ENCODE measurements around the gene PALLD.

PALLD gene

DNA sequence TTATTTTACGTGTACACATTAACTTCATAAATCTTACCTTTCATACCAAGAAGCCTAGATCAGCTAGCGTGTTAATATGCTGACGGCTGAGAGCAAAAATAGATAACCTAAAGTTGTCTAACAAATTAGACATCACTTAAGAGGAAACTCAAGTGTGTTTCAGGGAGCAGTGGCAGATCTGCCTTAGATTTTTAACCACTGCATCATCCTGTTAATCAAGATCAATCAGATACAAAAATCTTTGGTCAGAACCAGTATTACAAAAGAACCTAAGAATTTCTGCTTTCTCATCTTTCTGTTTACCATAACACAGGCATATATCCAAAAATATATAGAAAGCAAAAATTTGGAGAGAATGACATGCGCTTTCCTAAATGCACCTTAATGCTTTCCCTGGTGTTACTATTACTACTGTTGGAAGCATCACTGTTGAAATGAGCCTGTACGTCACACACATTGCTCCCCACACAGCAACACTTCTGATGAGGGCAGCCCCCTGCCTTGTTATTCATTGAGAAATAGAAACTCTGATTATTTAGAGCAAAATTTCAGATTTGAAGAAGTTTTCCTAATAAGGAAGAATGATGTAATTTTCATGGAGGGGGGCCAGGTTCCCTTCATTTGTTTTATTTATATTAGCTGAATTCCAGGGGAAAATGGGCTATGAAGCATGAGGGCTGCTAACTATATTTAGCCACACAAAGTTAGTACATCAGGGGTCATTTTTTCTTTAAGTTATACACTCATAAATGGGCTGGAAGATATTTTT, 360.9 kb downstream of the PALLD start:
- ATAC-seq (ENCODE audit: low read depth) (no peak), DNase-seq (ENCODE audit: low spot score) (no peak)
- Histone ChIP-seq H3K36me3 (ENCODE audit: low read depth) (peaks cover 82% of the 10 kb centered on the region), H3K27me3 (ENCODE audit: insufficient read depth, poor library complexity, severe bottlenecking) (no peaks in the 10 kb centered on the region), H3K9me3 (ENCODE audit: severe bottlenecking) (no peaks in the 10 kb centered on the region), H3K27ac (ENCODE audit: poor library complexity, severe bottlenecking) (no peak overlapping the region), H3K4me1 (ENCODE audit: insufficient read depth, poor library complexity, severe bottlenecking) (no peaks in the 10 kb centered on the region), H3K4me3 (ENCODE audit: severe bottlenecking) (no peak overlapping the region)
- TF ChIP-seq, protein P1, sequence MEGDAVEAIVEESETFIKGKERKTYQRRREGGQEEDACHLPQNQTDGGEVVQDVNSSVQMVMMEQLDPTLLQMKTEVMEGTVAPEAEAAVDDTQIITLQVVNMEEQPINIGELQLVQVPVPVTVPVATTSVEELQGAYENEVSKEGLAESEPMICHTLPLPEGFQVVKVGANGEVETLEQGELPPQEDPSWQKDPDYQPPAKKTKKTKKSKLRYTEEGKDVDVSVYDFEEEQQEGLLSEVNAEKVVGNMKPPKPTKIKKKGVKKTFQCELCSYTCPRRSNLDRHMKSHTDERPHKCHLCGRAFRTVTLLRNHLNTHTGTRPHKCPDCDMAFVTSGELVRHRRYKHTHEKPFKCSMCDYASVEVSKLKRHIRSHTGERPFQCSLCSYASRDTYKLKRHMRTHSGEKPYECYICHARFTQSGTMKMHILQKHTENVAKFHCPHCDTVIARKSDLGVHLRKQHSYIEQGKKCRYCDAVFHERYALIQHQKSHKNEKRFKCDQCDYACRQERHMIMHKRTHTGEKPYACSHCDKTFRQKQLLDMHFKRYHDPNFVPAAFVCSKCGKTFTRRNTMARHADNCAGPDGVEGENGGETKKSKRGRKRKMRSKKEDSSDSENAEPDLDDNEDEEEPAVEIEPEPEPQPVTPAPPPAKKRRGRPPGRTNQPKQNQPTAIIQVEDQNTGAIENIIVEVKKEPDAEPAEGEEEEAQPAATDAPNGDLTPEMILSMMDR (IDR thresholded peaks at IDR 0.05; ENCODE audit: poor library complexity, severe bottlenecking) = no peak

DNA sequence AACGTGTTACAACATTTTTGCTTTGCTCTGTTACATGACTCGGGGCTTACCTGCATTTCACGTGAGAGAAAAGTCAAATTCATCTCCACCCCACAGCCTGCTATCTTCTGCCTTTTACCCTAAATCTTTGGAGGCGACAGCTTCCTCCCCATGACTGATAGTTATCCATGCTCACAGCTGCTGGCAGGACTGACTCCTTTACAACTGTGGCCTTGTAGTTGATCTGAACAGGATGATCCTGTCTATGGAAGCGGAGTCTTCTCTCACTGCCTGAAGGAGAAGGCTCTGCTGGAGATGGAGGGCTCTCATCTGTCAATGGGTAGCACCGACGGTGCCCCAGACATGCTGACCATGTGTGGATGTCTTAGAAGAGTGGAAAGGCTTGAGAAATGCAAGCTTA, 362.2 kb downstream of the PALLD start:
- peaks cover 82% of the 10 kb centered on the region for H3K36me3 ChIP-seq (ENCODE audit: low read depth)
- ATAC-seq (ENCODE audit: low read depth) (no peak), DNase-seq (ENCODE audit: low spot score) (no peak)
- no peak overlapping the region for H3K4me3 ChIP-seq (ENCODE audit: severe bottlenecking)
- H3K27ac ChIP-seq (ENCODE audit: poor library complexity, severe bottlenecking) = no peak overlapping the region
- no peaks in the 10 kb centered on the region for H3K27me3 ChIP-seq (ENCODE audit: insufficient read depth, poor library complexity, severe bottlenecking)
- H3K4me1 ChIP-seq (ENCODE audit: insufficient read depth, poor library complexity, severe bottlenecking) = no peaks in the 10 kb centered on the region
- TF ChIP-seq, protein P1 (IDR thresholded peaks at IDR 0.05; ENCODE audit: poor library complexity, severe bottlenecking) = no peak
- no peaks in the 10 kb centered on the region for H3K9me3 ChIP-seq (ENCODE audit: severe bottlenecking)

DNA sequence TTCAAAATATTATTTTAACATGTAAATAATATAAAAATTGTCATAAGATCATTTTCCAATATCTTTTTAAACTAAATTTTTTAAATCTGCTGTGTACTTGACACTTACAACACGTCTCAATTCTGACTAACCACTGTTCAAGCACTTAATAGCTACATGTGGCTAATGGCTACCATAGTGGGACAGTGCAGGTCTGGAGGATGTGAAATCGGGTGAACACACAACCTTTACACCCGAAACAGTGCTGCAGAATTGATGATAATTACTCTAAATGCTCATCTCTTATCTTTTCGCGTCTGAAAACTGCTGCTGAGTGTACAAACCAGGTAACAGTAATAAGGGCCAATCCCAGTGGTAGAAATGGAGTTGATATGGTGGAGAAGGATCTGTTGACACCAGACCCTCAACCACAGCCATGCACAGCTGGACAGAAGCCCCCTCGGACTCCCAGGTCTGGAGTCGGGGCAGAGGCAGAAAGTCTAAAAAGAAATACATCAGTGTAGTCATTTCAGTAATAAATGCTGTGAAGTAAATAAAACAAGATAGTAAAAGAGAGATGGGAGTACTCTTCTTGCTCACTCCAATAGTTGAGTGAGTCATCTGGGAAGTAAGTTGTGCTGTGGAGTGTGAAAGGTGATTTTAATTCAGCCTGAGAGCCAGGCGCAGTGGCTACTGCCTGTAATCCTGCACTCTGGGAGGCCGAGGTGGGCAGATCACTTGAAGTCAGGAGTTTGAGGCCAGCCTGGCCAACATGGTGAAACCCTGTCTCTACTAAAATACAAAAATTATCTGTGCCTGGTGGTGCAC, 363.2 kb downstream of the PALLD start:
- TF ChIP-seq, protein P1 (IDR thresholded peaks at IDR 0.05; ENCODE audit: poor library complexity, severe bottlenecking) = no peak
- no peak for DNase-seq (ENCODE audit: low spot score)

DNA sequence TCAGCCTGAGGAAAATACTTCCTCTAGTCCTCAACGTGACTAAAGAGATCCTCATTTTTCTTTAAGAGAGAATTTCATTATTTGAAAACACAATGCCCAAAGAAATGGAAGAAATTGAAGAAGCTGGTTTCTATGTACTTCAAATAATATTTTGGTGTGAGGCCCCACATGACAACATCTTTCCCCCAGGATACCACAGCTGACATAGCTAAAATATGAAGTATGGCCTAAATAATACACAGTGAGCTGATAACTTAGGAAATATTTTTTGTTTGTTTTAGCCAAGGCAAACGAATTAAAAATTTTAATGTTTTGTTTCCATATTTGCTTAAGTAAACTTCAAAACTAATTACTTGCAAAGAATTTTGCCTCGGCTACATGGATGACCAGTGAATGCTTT, 364.0 kb downstream of the PALLD start:
- TF ChIP-seq, protein P1 (IDR thresholded peaks at IDR 0.05; ENCODE audit: poor library complexity, severe bottlenecking) = no peak

More for the DNA sequence above, 363.2 kb downstream of the PALLD start:
- no peak overlapping the region for H3K27ac ChIP-seq (ENCODE audit: poor library complexity, severe bottlenecking)
- ATAC-seq (ENCODE audit: low read depth) = no peak
- no peak overlapping the region for H3K4me3 ChIP-seq (ENCODE audit: severe bottlenecking)
- no peaks in the 10 kb centered on the region for H3K9me3 ChIP-seq (ENCODE audit: severe bottlenecking)
- peaks cover 84% of the 10 kb centered on the region for H3K36me3 ChIP-seq (ENCODE audit: low read depth)
- H3K4me1 ChIP-seq (ENCODE audit: insufficient read depth, poor library complexity, severe bottlenecking) = no peaks in the 10 kb centered on the region
- H3K27me3 ChIP-seq (ENCODE audit: insufficient read depth, poor library complexity, severe bottlenecking) = no peaks in the 10 kb centered on the region

More for the DNA sequence above, 364.0 kb downstream of the PALLD start:
- Histone ChIP-seq H3K27me3 (ENCODE audit: insufficient read depth, poor library complexity, severe bottlenecking) (no peaks in the 10 kb centered on the region), H3K4me1 (ENCODE audit: insufficient read depth, poor library complexity, severe bottlenecking) (no peaks in the 10 kb centered on the region), H3K36me3 (ENCODE audit: low read depth) (peaks cover 82% of the 10 kb centered on the region), H3K4me3 (ENCODE audit: severe bottlenecking) (no peak overlapping the region), H3K27ac (ENCODE audit: poor library complexity, severe bottlenecking) (no peak overlapping the region), H3K9me3 (ENCODE audit: severe bottlenecking) (no peaks in the 10 kb centered on the region)
- ATAC-seq (ENCODE audit: low read depth) = no peak
- no peak for DNase-seq (ENCODE audit: low spot score)

All from RWPE2 (cell line).